Caco-2 (cell line): Measurements from ENCODE around the gene SMYD5. TPM values are rescaled to one million over a fixed set of nuclear protein-coding genes. Genes with fewer than 3 reads are reported as not detected.

Experiments used
- BruUV-seq: library from RNA; stranded (reverse); fragments of 400-500 nt; replicated peaks from 2 replicates; lab custom pipeline; 2021; lab: Mats Ljungman, UMichigan
- CTCF ChIA-PET: fragments of 300-600 bp; sonication (Branson Sonifier 250); formaldehyde crosslinking; loops from one replicate; lab custom pipeline; 2022; ENCODE audit warnings: antibody characterized with exemption; lab: Charles Lee
- POLR2A ChIA-PET: fragments of 300-600 bp; sonication (Branson Sonifier 250); formaldehyde crosslinking; loops from one replicate; lab custom pipeline; 2022; ENCODE audit warnings: antibody characterized with exemption; lab: Charles Lee
- DNase-seq, 2 experiments: peaks; one replicate each; pipeline versions ENCODE4 v3.0.0 to v3.0.0-alpha.2; 2020 to 2022
- H3K27me3 ChIP-seq: replicated peaks from 2 replicates; pipeline ENCODE4 v1.6.0; 2011; ENCODE audit warnings: low read length; ENCODE audit not compliant: control insufficient read depth, insufficient read depth
- H3K36me3 ChIP-seq: 2 replicates; pipeline ENCODE4 v1.5.1; 2011; ENCODE audit warnings: low read length; ENCODE audit not compliant: control insufficient read depth, insufficient read depth
- H3K4me1 ChIP-seq: fragments of 250-450 bp; sonication (Bioruptor Pico); 2 replicates; pipeline ENCODE4 v1.5.1; 2020; ENCODE audit warnings: mild to moderate bottlenecking
- H3K4me3 ChIP-seq: 2 replicates; pipeline ENCODE4 v1.5.1; 2011; ENCODE audit warnings: low read depth, mild to moderate bottlenecking, control low read depth, low read length
- H3K9me3 ChIP-seq: fragments of 250-450 bp; sonication (Bioruptor Pico); 2 replicates; pipeline ENCODE4 v1.5.1; 2020; ENCODE audit warnings: mild to moderate bottlenecking, moderate library complexity
- H3K27ac Mint-ChIP-seq: one replicate; pipeline ENCODE4 v1.8.0; 2022; ENCODE audit warnings: mixed read lengths; ENCODE audit not compliant: unreplicated experiment
- H3K27me3 Mint-ChIP-seq: one replicate; pipeline ENCODE4 v1.8.0; 2022; ENCODE audit warnings: mixed read lengths; ENCODE audit not compliant: insufficient read depth, unreplicated experiment
- H3K36me3 Mint-ChIP-seq: one replicate; pipeline ENCODE4 v1.8.0; 2022; ENCODE audit warnings: mild to moderate bottlenecking, mixed read lengths; ENCODE audit not compliant: insufficient read depth, unreplicated experiment
- H3K4me1 Mint-ChIP-seq: one replicate; pipeline ENCODE4 v1.8.0; 2022; ENCODE audit warnings: low read depth, mixed read lengths; ENCODE audit not compliant: unreplicated experiment
- H3K4me3 Mint-ChIP-seq: one replicate; pipeline ENCODE4 v1.8.0; 2022; ENCODE audit warnings: mild to moderate bottlenecking, moderate library complexity, mixed read lengths; ENCODE audit not compliant: unreplicated experiment
- H3K9me3 Mint-ChIP-seq: one replicate; pipeline ENCODE4 v1.8.0; 2022; ENCODE audit warnings: mixed read lengths; ENCODE audit not compliant: unreplicated experiment
- CTCF ChIP-seq, 2 experiments: fragments of 200-600 bp in 1 of 2; IDR thresholded peaks; 1 replicate in 1 of 2; 2 replicates in 1 of 2; pipeline versions ENCODE4 v1.5.1 to v1.8.0; 2011 to 2022; ENCODE audit warnings: antibody characterized with exemption in 1 of 2, control low read depth in 1 of 2, inconsistent platforms in 1 of 2, low read depth in 1 of 2, low read length in 1 of 2, mild to moderate bottlenecking in 1 of 2, moderate library complexity in 1 of 2; ENCODE audit not compliant: insufficient read depth in 1 of 2, severe bottlenecking in 1 of 2, unreplicated experiment in 1 of 2
- intact Hi-C: fragments of 100-400 bp; cut with micrococcal nuclease; formaldehyde crosslinking; loops from one replicate; pipeline ENCODE4 v1.10.0; 2022; ENCODE audit not compliant: unreplicated experiment
- total RNA-seq: library from RNA; stranded (reverse); gene quantifications from 2 replicates; pipeline ENCODE4 v1.2.3, GENCODE V29; 2022

The SMYD5 gene
- total RNA-seq, 1 experiment from 2014 or later: 65.8 TPM

- no TSS peak for BruUV-seq
- peaks cover 82% of the 10 kb centered on the region for H3K36me3 Mint-ChIP-seq
Measured at GRCh38 chr2:73238149-73238548, 24.1 kb downstream of the SMYD5 start.

GRCh38 chr2:73238976-73239375, 24.9 kb downstream of the SMYD5 start:
- no TSS peak for BruUV-seq
- intact Hi-C loops: no loop called here
- H3K9me3 ChIP-seq: no peaks in the 10 kb centered on the region
- peaks cover 82% of the 10 kb centered on the region for H3K36me3 Mint-ChIP-seq
- peaks cover 20% of the 10 kb centered on the region for H3K4me1 Mint-ChIP-seq
- CTCF ChIA-PET: no interaction called here
- no peak overlapping the region for H3K4me3 ChIP-seq
- H3K27me3 ChIP-seq: no peaks in the 10 kb centered on the region
- DNase-seq: no peak
- H3K36me3 ChIP-seq: peaks cover 2% of the 10 kb centered on the region
- H3K4me3 Mint-ChIP-seq: no peak overlapping the region
- no peak overlapping the region for H3K27ac Mint-ChIP-seq
- POLR2A ChIA-PET: no interaction called here
- peaks cover 7% of the 10 kb centered on the region; the same call in 1 of the 2 replicates for H3K4me1 ChIP-seq
- no peak for TF ChIP-seq CTCF (IDR thresholded peaks at IDR 0.05; ENCODE audit: insufficient read depth in 1 of 2, low read depth in 1 of 2, low read length in 1 of 2, severe bottlenecking in 1 of 2, unreplicated experiment in 1 of 2)
- no peaks in the 10 kb centered on the region for H3K9me3 Mint-ChIP-seq
- H3K27me3 Mint-ChIP-seq: no peaks in the 10 kb centered on the region

More at GRCh38 chr2:73238149-73238548, 24.1 kb downstream of the SMYD5 start:
- peaks cover 20% of the 10 kb centered on the region for H3K4me1 Mint-ChIP-seq
- intact Hi-C loops: no loop called here
- TF ChIP-seq CTCF (IDR thresholded peaks at IDR 0.05; ENCODE audit: insufficient read depth in 1 of 2, low read depth in 1 of 2, low read length in 1 of 2, severe bottlenecking in 1 of 2, unreplicated experiment in 1 of 2): no peak
- H3K4me1 ChIP-seq: peaks cover 7% of the 10 kb centered on the region; the same call in 1 of the 2 replicates
- DNase-seq: no peak
- H3K36me3 ChIP-seq: peaks cover 2% of the 10 kb centered on the region; the same call in 1 of the 2 replicates
- no peak overlapping the region for H3K4me3 Mint-ChIP-seq
- no peak overlapping the region for H3K27ac Mint-ChIP-seq
- H3K9me3 ChIP-seq: no peaks in the 10 kb centered on the region
- H3K9me3 Mint-ChIP-seq: no peaks in the 10 kb centered on the region
- ChIA-PET POLR2A (no interaction called here), CTCF (no interaction called here)
- H3K27me3 ChIP-seq: no peaks in the 10 kb centered on the region
- no peak overlapping the region for H3K4me3 ChIP-seq
- H3K27me3 Mint-ChIP-seq: no peaks in the 10 kb centered on the region

GRCh38 chr2:73239776-73240175, 25.7 kb downstream of the SMYD5 start:
- Histone ChIP-seq H3K9me3 (no peaks in the 10 kb centered on the region), H3K4me3 (no peak overlapping the region), H3K4me1 (peaks cover 7% of the 10 kb centered on the region; the same call in 1 of the 2 replicates), H3K27me3 (no peaks in the 10 kb centered on the region), H3K36me3 (peaks cover 2% of the 10 kb centered on the region)
- ChIA-PET POLR2A (no interaction called here), CTCF (no interaction called here)
- TF ChIP-seq CTCF (IDR thresholded peaks at IDR 0.05; ENCODE audit: insufficient read depth in 1 of 2, low read depth in 1 of 2, low read length in 1 of 2, severe bottlenecking in 1 of 2, unreplicated experiment in 1 of 2): no peak
- no peak for DNase-seq
- H3K4me1 Mint-ChIP-seq: peaks cover 20% of the 10 kb centered on the region
- no peaks in the 10 kb centered on the region for H3K27me3 Mint-ChIP-seq
- no peaks in the 10 kb centered on the region for H3K9me3 Mint-ChIP-seq
- H3K27ac Mint-ChIP-seq: no peak overlapping the region
- BruUV-seq: no TSS peak
- no peak overlapping the region for H3K4me3 Mint-ChIP-seq
- peaks cover 82% of the 10 kb centered on the region for H3K36me3 Mint-ChIP-seq
- intact Hi-C loops: no loop called here
